Endothelial cell of umbilical vein (primary cell): Measurements from ENCODE around the gene MEIOSIN. TPM values are rescaled to one million over a fixed set of nuclear protein-coding genes. Genes with fewer than 3 reads are reported as not detected.

Experiments
- BruUV-seq: library from RNA; stranded (reverse); fragments of 400-500 nt; replicated peaks from 2 replicates; lab custom pipeline; 2021; lab: Mats Ljungman, UMichigan
- CTCF ChIA-PET: fragments of 300-600, 350-600 bp; sonication (Branson Sonifier 250); formaldehyde crosslinking; loops from one replicate; lab custom pipeline; 2021; ENCODE audit warnings: antibody characterized with exemption, inconsistent platforms; lab: Charles Lee
- POLR2A ChIA-PET: fragments of 300-600, 350-600 bp; sonication (Branson Sonifier 250); formaldehyde crosslinking; loops from one replicate; lab custom pipeline; 2021; ENCODE audit warnings: antibody characterized with exemption, inconsistent platforms; lab: Charles Lee
- DNase-seq: peaks from one replicate; pipeline ENCODE4 v3.0.0-alpha.2; 2011; ENCODE audit warnings: low read depth, low spot score
- FAIRE-seq: peaks from 2 replicates; lab custom pipeline; 2011; peaks lifted over from hg19 to GRCh38; lab: Jason Lieb, UNC
- H2AFZ ChIP-seq: 2 replicates; pipeline ENCODE4 v1.6.0; 2012; ENCODE audit warnings: low read depth, low read length, control low read depth, inconsistent platforms
- H3K27ac ChIP-seq: 2 replicates; pipeline ENCODE4 v1.5.1; 2011; ENCODE audit warnings: low read depth, mild to moderate bottlenecking, control low read depth, low read length, moderate library complexity; ENCODE audit not compliant: insufficient read depth
- H3K27me3 ChIP-seq, 2 experiments: 2 replicates each; pipeline versions ENCODE4 v1.6.0 to v1.6.1; 2011; ENCODE audit warnings: low read length in 2 of 2, mixed read lengths in 1 of 2; ENCODE audit not compliant: control insufficient read depth in 2 of 2, insufficient read depth in 2 of 2
- H3K36me3 ChIP-seq, 2 experiments: 2 replicates in 1 of 2; 3 replicates in 1 of 2; pipeline ENCODE4 v1.5.1; 2011; ENCODE audit warnings: low read length in 2 of 2, mild to moderate bottlenecking in 1 of 2, moderate library complexity in 1 of 2; ENCODE audit not compliant: control insufficient read depth in 2 of 2, insufficient read depth in 2 of 2; ENCODE audit errors: extremely low read depth in 1 of 2
- H3K4me1 ChIP-seq: 3 replicates; pipeline ENCODE4 v1.5.1; 2011; ENCODE audit warnings: mild to moderate bottlenecking, low read length; ENCODE audit not compliant: control insufficient read depth, insufficient read depth; ENCODE audit errors: extremely low read depth
- H3K4me2 ChIP-seq: 2 replicates; pipeline ENCODE4 v1.6.1; 2011; ENCODE audit warnings: low read length, control low read depth, mixed read lengths; ENCODE audit not compliant: insufficient read depth
- H3K4me3 ChIP-seq, 3 experiments: fragments of 200-600 bp in 1 of 3; sonication (generic), shearing (Covaris generic) in 1 of 3; replicated peaks in 1 of 3; 2 replicates each; pipeline ENCODE4 v1.5.1; 2011 to 2016; ENCODE audit warnings: control low read depth in 3 of 3, low read length in 3 of 3, mild to moderate bottlenecking in 2 of 3, inconsistent platforms in 1 of 3, low read depth in 1 of 3, moderate library complexity in 1 of 3; ENCODE audit not compliant: insufficient read depth in 1 of 3
- H3K79me2 ChIP-seq: 2 replicates; pipeline ENCODE4 v1.6.0; 2012; ENCODE audit warnings: low read length, inconsistent platforms; ENCODE audit not compliant: control insufficient read depth, insufficient read depth
- H3K9ac ChIP-seq: replicated peaks from 2 replicates; pipeline ENCODE3; 2011; ENCODE audit warnings: low read length, control low read depth; ENCODE audit not compliant: insufficient read depth; ENCODE audit errors: extremely low read depth
- H3K9me1 ChIP-seq: replicated peaks from 3 replicates; pipeline ENCODE4 v1.6.0; 2011; ENCODE audit warnings: mild to moderate bottlenecking, low read length; ENCODE audit not compliant: control insufficient read depth, insufficient read depth; ENCODE audit errors: extremely low read depth
- H3K9me3 ChIP-seq: replicated peaks from 2 replicates; pipeline ENCODE4 v1.5.1; 2012; ENCODE audit warnings: low read length, inconsistent platforms; ENCODE audit not compliant: control insufficient read depth, insufficient read depth
- H4K20me1 ChIP-seq: replicated peaks from 2 replicates; pipeline ENCODE3; 2011; ENCODE audit warnings: mild to moderate bottlenecking, low read length; ENCODE audit not compliant: control insufficient read depth, insufficient read depth; ENCODE audit errors: extremely low read depth
- CTCF ChIP-seq, 2 donors: IDR thresholded peaks; 1 replicate in 1 of 2; 2 replicates in 1 of 2; pipeline ENCODE4 v1.5.1; 2011; ENCODE audit warnings: low read length in 2 of 2, mild to moderate bottlenecking in 2 of 2, moderate library complexity in 2 of 2, control low read depth in 1 of 2, inconsistent platforms in 1 of 2, low read depth in 1 of 2; ENCODE audit not compliant: insufficient read depth in 1 of 2; ENCODE audit errors: extremely low read depth in 1 of 2
- EZH2 ChIP-seq: IDR thresholded peaks from 2 replicates; pipeline ENCODE4 v1.6.1; 2012; ENCODE audit warnings: borderline replicate concordance, low read depth, mild to moderate bottlenecking, moderate library complexity, low read length, inconsistent platforms; ENCODE audit not compliant: severe bottlenecking
- FOS ChIP-seq: IDR thresholded peaks from 2 replicates; pipeline ENCODE4 v1.6.1; 2011; ENCODE audit warnings: mild to moderate bottlenecking, low read length, moderate library complexity, borderline replicate concordance; ENCODE audit not compliant: insufficient read depth
- GATA2 ChIP-seq: IDR thresholded peaks from 2 replicates; pipeline ENCODE4 v1.7.0; 2011; ENCODE audit warnings: low read depth, mild to moderate bottlenecking, moderate library complexity, mixed read lengths, low read length; ENCODE audit not compliant: insufficient read length, insufficient read depth
- JUN ChIP-seq: IDR thresholded peaks from 2 replicates; pipeline ENCODE4 v1.6.1; 2011; ENCODE audit warnings: borderline replicate concordance, low read depth; ENCODE audit not compliant: insufficient read length, insufficient read depth
- MAX ChIP-seq: IDR thresholded peaks from 2 replicates; pipeline ENCODE4 v1.6.1; 2011; ENCODE audit not compliant: insufficient read depth, insufficient read length
- MYC ChIP-seq: IDR thresholded peaks from one replicate; pipeline ENCODE4 v1.6.1; 2011; ENCODE audit warnings: mild to moderate bottlenecking, low read depth, low read length
- POLR2A ChIP-seq: IDR thresholded peaks from 2 replicates; pipeline ENCODE4 v1.6.1; 2012; ENCODE audit warnings: low read depth, mild to moderate bottlenecking, control low read depth, low read length
- POLR2AphosphoS5 ChIP-seq: IDR thresholded peaks from 2 replicates; pipeline ENCODE4 v1.6.1; 2012; ENCODE audit warnings: low read depth, mild to moderate bottlenecking, control low read depth, low read length, moderate library complexity; ENCODE audit not compliant: insufficient read depth
- dilution Hi-C: fragments of 300-500 bp; cut with MboI; formaldehyde crosslinking; loops from one replicate; pipeline ENCODE4 v1.15.0; 2019; ENCODE audit warnings: low sequenced_read_pairs; ENCODE audit not compliant: extremely low pct_ligation_motif_present
- intact Hi-C: fragments of 100-400 bp; cut with micrococcal nuclease; formaldehyde crosslinking; loops from one replicate; pipeline ENCODE4 v1.10.0; 2022
- polyA plus RNA-seq, 4 experiments: library from polyadenylated mRNA; depleted of rRNA in 3 of 4; stranded (reverse) in 3 of 4; unstranded in 1 of 4; fragments of >200 nt; gene quantifications; 2 replicates each; pipeline versions ENCODE4 v1.2.1 to v1.2.3, GENCODE V29; 2011 to 2012; ENCODE audit warnings: missing spikeins in 1 of 4
- total RNA-seq: library from RNA; stranded (reverse); gene quantifications from 2 replicates; pipeline ENCODE4 v1.2.3, GENCODE V29; 2021

Gene MEIOSIN
- total and polyA plus RNA-seq, 2 donors (not counting 3 experiments of a cell fraction or from before 2014, with no cell fraction given) = not detected

DNA sequence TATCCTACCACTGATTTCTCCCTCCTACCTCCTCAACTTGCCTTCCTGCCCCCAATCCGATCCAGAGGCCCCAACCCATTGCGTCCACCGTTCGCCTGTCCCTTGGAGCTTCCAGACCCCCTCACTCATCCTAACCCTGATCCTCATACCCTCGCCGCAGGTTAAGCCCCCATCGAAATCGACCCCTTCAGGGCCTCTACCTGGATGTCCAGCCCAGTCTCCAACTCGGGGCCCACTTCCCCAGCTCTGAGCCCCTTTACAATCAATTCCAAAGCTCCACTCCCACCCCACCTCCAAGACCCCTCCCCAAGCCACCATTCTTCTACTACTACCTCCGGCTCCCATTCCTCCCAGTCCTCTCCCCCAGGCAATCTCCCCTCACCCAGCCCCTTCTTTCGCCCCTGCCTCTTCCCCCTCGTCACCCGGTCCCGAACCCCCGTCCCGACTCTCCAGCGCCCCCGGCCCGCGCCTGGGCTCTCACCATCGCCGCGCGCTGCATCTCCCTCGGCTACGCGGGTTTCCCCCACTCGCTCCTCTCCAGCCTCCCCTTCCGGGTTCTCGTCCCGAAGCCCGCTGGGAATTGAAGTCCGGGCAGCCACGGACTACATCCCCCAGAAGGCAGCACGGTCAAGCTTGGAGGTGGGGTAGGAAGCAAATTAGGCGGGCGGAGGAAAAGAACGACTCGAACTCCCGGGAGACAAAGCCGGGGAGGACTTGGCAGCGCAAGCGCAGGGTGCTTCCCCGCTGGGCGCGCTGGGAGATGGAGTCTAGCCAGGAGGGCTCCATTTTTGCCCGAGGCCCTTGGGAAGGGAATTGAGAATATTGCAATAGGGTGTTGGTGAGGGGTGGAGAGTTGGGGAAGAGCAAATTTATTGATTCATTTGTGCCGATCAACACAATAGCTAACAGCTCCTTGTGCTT is 2.6 kb upstream of the MEIOSIN start, which contains the start of gene FBXO46:
Gene FBXO46 (minus strand): TSS at position 529 of the 921 bp plus-strand sequence. CDS start 17,401 bp downstream, outside the sequence.
- Histone ChIP-seq H3K9me1 (no peaks in the 10 kb centered on the region), H2AFZ (peak within 1 kb of the TSS; percentile 56), H3K4me2 (peak within 1 kb of the TSS; percentile 58), H3K4me3 (peak within 1 kb of the TSS; percentile 81 to 83 (median 82)), H4K20me1 (no peaks in the 10 kb centered on the region), H3K27ac (peak within 1 kb of the TSS; percentile 28), H3K4me1 (peaks cover 6% of the 10 kb centered on the region), H3K9ac (peak within 1 kb of the TSS; percentile 80), H3K9me3 (no peaks in the 10 kb centered on the region), H3K27me3 (no peaks in the 10 kb centered on the region), H3K36me3 (no peaks in the 10 kb centered on the region), H3K79me2 (peaks cover 40% of the 10 kb centered on the region)
- intact Hi-C loops (loop anchor here (1.0 kb wide), 3 partner anchors 38 to 84 kb away; partner anchors contain the start of genes QPCTL and SIX5), dilution Hi-C loops (no loop called here)
- DNase-seq = peak; percentile 99
- POLR2A ChIA-PET = interaction anchor here (1.0 to 1.8 kb wide), 3 partner anchors 14 to 62 kb away, joined by 4 to 9 read pairs (median 7); partner anchors contain the start of genes DMWD and SIX5
- BruUV-seq = no TSS peak
- FAIRE-seq = peak; percentile 99
- peak; percentile 30 for TF ChIP-seq POLR2A
- TF ChIP-seq CTCF (IDR thresholded peaks at IDR 0.05; ENCODE audit: extremely low read depth in 1 of 2, insufficient read depth in 1 of 2, low read depth in 1 of 2, low read length in 2 of 2) = peak in 1 of 2 donors; percentile 36
- TF ChIP-seq JUN = no peak
- TF ChIP-seq GATA2 = no peak
- TF ChIP-seq FOS = no peak
- TF ChIP-seq POLR2AphosphoS5 = peak; percentile 47
- no peak for TF ChIP-seq EZH2
- TF ChIP-seq MYC = no peak
- no peak for TF ChIP-seq MAX
- CTCF ChIA-PET = interaction anchor here (0.6 to 2.1 kb wide), 11 partner anchors 10 to 86 kb away, joined by 3 to 13 read pairs (median 5); partner anchors contain the start of genes DMWD, QPCTL and SIX5
